IMR-90 (cell line): ENCODE measurements around the gene BANP.

Source experiments
- CTCF ChIP-seq: conservative IDR thresholded peaks from 2 replicates; pipeline ENCODE4 v1.5.1; 2012; ENCODE audit warnings: mild to moderate bottlenecking, low read depth, low read length, improper control_type of control experiment
- POLR2A ChIP-seq: IDR thresholded peaks from 2 replicates; pipeline ENCODE4 v1.6.1; 2012; ENCODE audit warnings: mild to moderate bottlenecking, low read depth, low read length
- RFX5 ChIP-seq: IDR thresholded peaks from 2 replicates; pipeline ENCODE4 v1.8.0; 2012; ENCODE audit warnings: low read depth, mild to moderate bottlenecking, low read length, moderate library complexity

GRCh38 chr16:87978127-87978526, 26.9 kb downstream of the BANP start:
- TF ChIP-seq CTCF (no peak), RFX5 (no peak), POLR2A (no peak)
